GM13976 (cell line): Measurements from ENCODE around the gene NUDT3.
"Not testable (repeated sequence)": the region's sequence is repeated elsewhere in the genome, so short reads cannot be mapped to it uniquely, and the experiment has no call there.

Experiments used
- DNase-seq: peaks from one replicate; pipeline ENCODE4 v3.0.0; 2012; ENCODE audit warnings: low spot score
- in situ Hi-C: fragments of 300-500 bp; cut with MboI; formaldehyde crosslinking; loops from one replicate; pipeline ENCODE4 v1.12.0; 2022; ENCODE audit warnings: low sequenced_read_pairs, mixed read lengths, inconsistent platforms; ENCODE audit not compliant: unreplicated experiment
- TF ChIP-seq, protein P1 (sequence below): IDR thresholded peaks from 2 replicates; pipeline ENCODE4 v1.5.1; 2012; ENCODE audit warnings: borderline replicate concordance, mild to moderate bottlenecking; ENCODE audit not compliant: insufficient read depth; ENCODE audit errors: extremely low read depth, missing control alignments, control extremely low read depth

Gene NUDT3

DNA sequence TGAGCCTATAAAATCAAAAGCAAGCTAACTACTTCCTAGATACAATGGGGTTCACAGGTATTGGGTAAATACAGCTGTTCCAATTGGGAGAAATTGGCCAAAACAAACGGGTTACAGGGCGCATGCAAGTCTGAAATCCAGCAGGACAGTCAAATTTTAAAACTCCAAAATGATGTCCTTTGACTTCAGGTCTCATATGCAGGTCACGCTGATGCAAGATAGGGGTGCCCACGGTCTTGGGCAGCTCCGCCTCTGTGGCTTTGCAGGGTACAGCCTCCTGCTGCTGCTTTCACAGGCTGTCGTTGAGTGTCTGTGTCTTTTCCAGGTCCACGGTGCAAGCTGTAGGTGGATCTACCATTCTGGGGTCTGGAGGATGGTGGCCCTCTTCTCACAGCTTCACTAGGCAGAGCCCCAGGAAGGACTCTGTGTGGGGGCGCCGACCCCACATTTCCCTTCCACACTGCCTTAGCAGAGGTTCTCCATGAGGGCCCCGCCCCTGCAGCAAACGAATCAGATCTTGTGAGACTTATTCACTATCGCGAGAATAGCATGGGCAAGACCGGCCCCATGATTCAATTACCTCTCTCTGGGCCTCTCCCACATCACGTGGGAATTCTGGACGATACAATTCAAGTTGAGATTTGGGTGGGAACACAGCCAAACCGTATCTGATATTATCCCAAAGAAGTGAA lies 131.7 kb downstream of the NUDT3 start:
- in situ Hi-C loops, result loop anchor here (10.0 kb wide), 1 partner anchor 124 kb away; no protein-coding TSS in a partner anchor
- TF ChIP-seq, protein P1, sequence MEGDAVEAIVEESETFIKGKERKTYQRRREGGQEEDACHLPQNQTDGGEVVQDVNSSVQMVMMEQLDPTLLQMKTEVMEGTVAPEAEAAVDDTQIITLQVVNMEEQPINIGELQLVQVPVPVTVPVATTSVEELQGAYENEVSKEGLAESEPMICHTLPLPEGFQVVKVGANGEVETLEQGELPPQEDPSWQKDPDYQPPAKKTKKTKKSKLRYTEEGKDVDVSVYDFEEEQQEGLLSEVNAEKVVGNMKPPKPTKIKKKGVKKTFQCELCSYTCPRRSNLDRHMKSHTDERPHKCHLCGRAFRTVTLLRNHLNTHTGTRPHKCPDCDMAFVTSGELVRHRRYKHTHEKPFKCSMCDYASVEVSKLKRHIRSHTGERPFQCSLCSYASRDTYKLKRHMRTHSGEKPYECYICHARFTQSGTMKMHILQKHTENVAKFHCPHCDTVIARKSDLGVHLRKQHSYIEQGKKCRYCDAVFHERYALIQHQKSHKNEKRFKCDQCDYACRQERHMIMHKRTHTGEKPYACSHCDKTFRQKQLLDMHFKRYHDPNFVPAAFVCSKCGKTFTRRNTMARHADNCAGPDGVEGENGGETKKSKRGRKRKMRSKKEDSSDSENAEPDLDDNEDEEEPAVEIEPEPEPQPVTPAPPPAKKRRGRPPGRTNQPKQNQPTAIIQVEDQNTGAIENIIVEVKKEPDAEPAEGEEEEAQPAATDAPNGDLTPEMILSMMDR, result no peak
- DNase-seq, result no peak

DNA sequence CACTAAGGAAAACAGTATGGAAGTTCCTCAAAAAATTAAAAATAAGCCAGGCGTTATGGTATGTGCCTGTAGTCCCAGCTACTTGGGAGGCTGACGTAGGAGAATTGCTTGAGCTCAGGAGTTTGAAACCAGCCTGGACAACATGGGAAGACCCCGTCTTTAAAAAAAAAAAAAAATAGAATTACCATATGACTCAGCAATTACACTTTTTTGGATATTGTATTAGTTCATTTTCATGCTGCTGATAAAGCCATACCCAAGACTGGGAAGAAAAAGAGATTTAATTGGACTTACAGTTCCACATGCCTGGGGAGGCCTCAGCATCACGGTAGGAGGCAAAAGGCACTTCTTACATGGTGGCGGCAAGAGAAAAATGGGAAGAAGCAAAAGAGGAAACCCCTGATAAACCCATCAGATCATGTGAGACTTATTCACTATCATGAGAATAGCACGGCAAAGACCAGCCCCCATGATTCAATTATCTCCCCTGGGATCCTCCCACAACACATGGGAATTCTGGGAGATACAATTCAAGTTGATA lies 132.9 kb downstream of the NUDT3 start:
- DNase-seq, result no peak
- in situ Hi-C loops, result loop anchor here (10.0 kb wide), 1 partner anchor 125 kb away; no protein-coding TSS in a partner anchor
- TF ChIP-seq, protein P1, result no peak

DNA sequence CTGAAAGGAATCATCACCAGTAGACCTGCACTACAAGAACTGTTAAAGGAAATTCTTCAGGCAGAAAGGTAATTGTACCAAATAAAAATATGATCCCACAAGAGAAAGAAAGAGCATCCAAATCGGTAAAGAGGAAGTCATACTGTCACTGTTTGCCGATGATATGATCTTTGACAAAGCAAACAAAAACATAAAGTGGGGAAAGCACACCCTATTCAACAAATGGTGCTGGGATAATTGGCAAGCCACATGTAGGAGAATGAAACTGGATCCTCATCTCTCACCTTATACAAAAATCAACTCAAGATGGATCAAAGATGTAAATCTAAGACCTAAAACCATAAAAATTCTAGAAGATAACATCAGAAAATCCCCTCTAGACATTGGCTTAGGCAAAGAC lies 140.1 kb downstream of the NUDT3 start:
- in situ Hi-C loops, DNase-seq: not testable (repeated sequence)

DNA sequence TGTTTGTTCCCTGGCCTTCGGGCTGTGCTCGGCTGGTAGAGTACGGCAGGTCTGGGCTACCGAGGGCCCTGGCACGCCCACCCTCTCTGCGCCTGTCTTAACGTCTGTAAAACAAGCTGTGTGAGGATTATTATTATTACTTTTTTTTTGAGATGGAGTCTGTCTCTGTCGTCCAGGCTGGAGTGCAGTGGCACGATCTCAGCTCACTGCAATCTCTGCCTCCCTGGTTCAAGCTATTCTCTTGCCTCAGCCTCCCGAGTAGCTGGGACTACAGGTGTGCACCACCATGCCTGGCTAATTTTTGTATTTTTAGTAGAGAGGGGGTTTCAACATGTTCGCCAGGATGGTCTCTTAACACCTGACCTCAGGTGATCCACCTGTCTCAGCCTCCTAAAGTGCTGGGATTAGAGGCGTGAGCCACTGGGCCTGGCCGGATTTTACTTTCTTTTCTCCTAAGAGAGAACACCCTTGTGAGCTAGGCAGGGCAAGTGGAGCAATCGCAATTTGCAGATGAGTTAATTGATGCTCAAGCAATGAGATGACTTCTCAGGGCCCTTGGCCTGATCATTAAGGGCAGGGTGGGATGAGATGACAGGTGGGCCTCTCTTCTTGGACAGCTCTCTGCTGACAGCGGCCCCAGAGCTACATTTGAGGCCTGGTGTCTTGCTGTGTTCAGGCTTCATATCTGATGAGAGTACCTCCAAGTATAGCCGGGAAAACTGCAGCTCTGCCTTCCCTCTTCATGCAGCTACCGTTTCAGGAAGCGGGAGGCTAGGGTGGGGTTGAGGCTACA lies 142.8 kb downstream of the NUDT3 start:
- TF ChIP-seq, protein P1, result no peak
- DNase-seq, result no peak
- in situ Hi-C loops, result loop anchor here (10.0 kb wide), 2 partner anchors 55 to 165 kb away; no protein-coding TSS in a partner anchor

DNA sequence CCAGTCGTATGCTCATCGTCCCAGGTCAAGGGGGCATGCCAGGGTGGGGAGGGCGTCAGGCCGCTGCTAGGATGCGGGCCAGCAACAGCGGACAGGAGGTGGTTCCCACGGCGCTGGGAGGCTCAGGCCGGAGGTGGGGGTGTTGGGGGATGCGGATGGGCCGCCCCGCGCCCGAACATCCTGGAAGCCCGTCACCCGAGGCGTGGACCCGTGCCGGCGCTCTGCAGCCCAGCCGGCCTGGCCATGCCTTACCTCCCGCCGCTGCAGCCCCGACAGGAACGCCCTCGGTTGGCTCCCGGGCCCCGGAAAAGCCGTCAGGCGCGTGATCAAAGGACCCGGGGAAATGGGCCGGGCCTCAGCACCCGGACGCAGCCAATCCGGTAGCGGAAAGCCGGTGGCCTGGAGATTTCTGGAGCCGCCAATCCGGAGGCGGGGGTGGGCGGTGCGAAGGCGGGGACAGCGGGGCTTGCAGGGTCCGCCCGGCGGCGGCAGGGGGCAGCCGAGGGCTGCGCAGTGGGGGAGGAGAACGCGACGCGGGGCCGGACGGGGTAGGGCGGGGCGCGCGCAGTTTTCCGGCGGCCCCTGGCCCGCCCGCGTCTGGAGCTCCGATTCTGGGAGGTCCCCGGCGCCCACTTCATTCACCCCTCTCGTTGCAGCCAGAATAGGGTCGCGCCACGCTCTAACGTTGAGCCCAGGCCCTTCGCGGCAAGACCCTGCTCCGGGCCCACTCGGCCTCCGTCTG lies 143.6 kb downstream of the NUDT3 start, which contains the start of gene SMIM29:
TSS of gene SMIM29 (minus strand) at position 280 of the 742 bp plus-strand sequence. CDS start 1,215 bp downstream, outside the sequence.
- in situ Hi-C loops, result loop anchor here (10.0 kb wide), 2 partner anchors 54 to 166 kb away; no protein-coding TSS in a partner anchor
- DNase-seq, result peak; percentile 97
- TF ChIP-seq, protein P1, result peak; percentile 88

DNA sequence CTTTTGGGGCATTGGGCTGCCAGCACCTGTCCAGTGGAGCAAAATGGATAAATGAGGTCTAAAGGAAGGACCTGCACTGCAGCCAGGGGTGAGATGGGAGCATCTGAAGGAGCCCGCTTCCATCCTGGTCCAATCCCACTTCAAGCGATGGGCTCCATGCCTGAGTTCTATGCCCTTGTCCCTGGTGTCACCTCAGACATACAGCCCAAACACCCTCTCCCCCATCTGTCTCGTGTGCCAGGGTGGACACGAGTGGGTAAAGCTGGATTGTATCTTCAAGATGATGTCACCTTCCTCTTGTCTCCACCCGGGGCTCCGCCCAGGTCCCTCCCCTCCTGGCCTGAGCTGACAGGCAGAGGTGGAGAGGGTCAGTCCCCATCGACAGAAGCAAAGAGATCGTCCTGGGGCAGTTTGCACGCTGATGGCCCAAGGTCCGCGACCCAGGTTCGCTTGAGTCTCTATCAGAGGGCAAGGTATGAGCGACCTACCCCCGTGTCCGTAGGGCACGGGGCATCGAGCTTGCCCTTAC lies 144.2 kb downstream of the NUDT3 start:
- TF ChIP-seq, protein P1, result no peak
- in situ Hi-C loops, result loop anchor here (10.0 kb wide), 2 partner anchors 53 to 167 kb away; no protein-coding TSS in a partner anchor
- peak; percentile 71 for DNase-seq
